Memory B cell (primary cell): ENCODE data around the gene STIL.

ENCODE experiments used
- ATAC-seq: fragments of 150-1000 bp; cut with Tn5 transposase; 2 replicates; pipeline ENCODE4 v1.10.0; 2021; ENCODE audit warnings: low read depth, mild to moderate bottlenecking, moderate library complexity
- DNase-seq, 2 donors: peaks; one replicate each; pipeline ENCODE4 v3.0.0; 2022; ENCODE audit warnings: low spot score in 2 of 2
- H3K27ac Mint-ChIP-seq: one replicate; pipeline ENCODE4 v1.8.0; 2022; ENCODE audit warnings: mild to moderate bottlenecking, moderate library complexity, mixed read lengths
- H3K27me3 Mint-ChIP-seq: one replicate; pipeline ENCODE4 v1.8.0; 2022; ENCODE audit warnings: mixed read lengths
- H3K36me3 Mint-ChIP-seq: one replicate; pipeline ENCODE4 v1.8.0; 2022; ENCODE audit warnings: mild to moderate bottlenecking, mixed read lengths
- H3K4me1 Mint-ChIP-seq: one replicate; pipeline ENCODE4 v1.8.0; 2022; ENCODE audit warnings: mixed read lengths
- H3K4me3 Mint-ChIP-seq: one replicate; pipeline ENCODE4 v1.8.0; 2022; ENCODE audit warnings: mild to moderate bottlenecking, moderate library complexity, mixed read lengths
- H3K9me3 Mint-ChIP-seq: one replicate; pipeline ENCODE4 v1.8.0; 2022; ENCODE audit warnings: mixed read lengths

The STIL gene

GRCh38 chr1:47225430-47226100 lies 88.4 kb downstream of the STIL start:
- ATAC-seq: no peak
- Mint-ChIP-seq H3K9me3 (no peaks in the 10 kb centered on the region), H3K4me3 (no peak overlapping the region), H3K36me3 (no peaks in the 10 kb centered on the region), H3K27ac (no peak overlapping the region), H3K27me3 (peaks cover 25% of the 10 kb centered on the region), H3K4me1 (peaks cover 6% of the 10 kb centered on the region)
- DNase-seq: no peak

GRCh38 chr1:47224676-47225399 lies 89.1 kb downstream of the STIL start:
- Mint-ChIP-seq H3K4me1 (peaks cover 6% of the 10 kb centered on the region), H3K36me3 (no peaks in the 10 kb centered on the region), H3K9me3 (peaks cover 2% of the 10 kb centered on the region), H3K4me3 (no peak overlapping the region), H3K27ac (no peak overlapping the region), H3K27me3 (peaks cover 21% of the 10 kb centered on the region)
- ATAC-seq (no peak), DNase-seq (no peak)

GRCh38 chr1:47223921-47224675 lies 89.8 kb downstream of the STIL start:
- peaks cover 15% of the 10 kb centered on the region for H3K27me3 Mint-ChIP-seq
- H3K36me3 Mint-ChIP-seq: no peaks in the 10 kb centered on the region
- H3K4me3 Mint-ChIP-seq: no peak overlapping the region
- H3K9me3 Mint-ChIP-seq: peaks cover 2% of the 10 kb centered on the region
- no peak for ATAC-seq
- no peak overlapping the region for H3K27ac Mint-ChIP-seq
- peaks cover 5% of the 10 kb centered on the region for H3K4me1 Mint-ChIP-seq
- no peak for DNase-seq

GRCh38 chr1:47223174-47223920 lies 90.6 kb downstream of the STIL start:
- Mint-ChIP-seq H3K4me3 (no peak overlapping the region), H3K4me1 (peaks cover 5% of the 10 kb centered on the region), H3K9me3 (peaks cover 2% of the 10 kb centered on the region), H3K27me3 (peaks cover 13% of the 10 kb centered on the region), H3K27ac (no peak overlapping the region), H3K36me3 (no peaks in the 10 kb centered on the region)
- DNase-seq (no peak), ATAC-seq (no peak)

GRCh38 chr1:47222476-47222875 lies 91.5 kb downstream of the STIL start:
- ATAC-seq (no peak), DNase-seq (no peak)
- Mint-ChIP-seq H3K27ac (no peak overlapping the region), H3K4me1 (peaks cover 5% of the 10 kb centered on the region), H3K27me3 (peaks cover 11% of the 10 kb centered on the region), H3K9me3 (peaks cover 2% of the 10 kb centered on the region), H3K36me3 (no peaks in the 10 kb centered on the region), H3K4me3 (no peak overlapping the region)

- H3K4me3 Mint-ChIP-seq: no peak overlapping the region
- H3K36me3 Mint-ChIP-seq: no peaks in the 10 kb centered on the region
- H3K27me3 Mint-ChIP-seq: peaks cover 5% of the 10 kb centered on the region
- no peaks in the 10 kb centered on the region for H3K4me1 Mint-ChIP-seq
- H3K9me3 Mint-ChIP-seq: peaks cover 2% of the 10 kb centered on the region
- no peak overlapping the region for H3K27ac Mint-ChIP-seq
- DNase-seq (no peak), ATAC-seq (no peak)
These were observed 94.2 kb downstream of the STIL start for GRCh38 chr1:47219590-47220220.

GRCh38 chr1:47219001-47219400 lies 94.9 kb downstream of the STIL start:
- H3K4me1 Mint-ChIP-seq: no peaks in the 10 kb centered on the region
- no peak overlapping the region for H3K27ac Mint-ChIP-seq
- no peak overlapping the region for H3K4me3 Mint-ChIP-seq
- DNase-seq (no peak), ATAC-seq (no peak)
- H3K27me3 Mint-ChIP-seq: peaks cover 5% of the 10 kb centered on the region
- peaks cover 2% of the 10 kb centered on the region for H3K9me3 Mint-ChIP-seq
- H3K36me3 Mint-ChIP-seq: no peaks in the 10 kb centered on the region

- Mint-ChIP-seq H3K9me3 (peaks cover 2% of the 10 kb centered on the region), H3K36me3 (no peaks in the 10 kb centered on the region), H3K4me3 (no peak overlapping the region), H3K27me3 (peaks cover 4% of the 10 kb centered on the region), H3K4me1 (no peaks in the 10 kb centered on the region), H3K27ac (no peak overlapping the region)
- ATAC-seq (no peak), DNase-seq (no peak)
These were observed 97.5 kb downstream of the STIL start for GRCh38 chr1:47216278-47217059.

- H3K27ac Mint-ChIP-seq: no peak overlapping the region
- DNase-seq (no peak), ATAC-seq (no peak)
- no peaks in the 10 kb centered on the region for H3K4me1 Mint-ChIP-seq
- no peak overlapping the region for H3K4me3 Mint-ChIP-seq
- H3K36me3 Mint-ChIP-seq: no peaks in the 10 kb centered on the region
- peaks cover 2% of the 10 kb centered on the region for H3K9me3 Mint-ChIP-seq
- H3K27me3 Mint-ChIP-seq: peaks cover under 1% of the 10 kb centered on the region
These were observed 98.2 kb downstream of the STIL start for GRCh38 chr1:47215713-47216112.

GRCh38 chr1:47214549-47214948 lies 99.4 kb downstream of the STIL start:
- H3K27me3 Mint-ChIP-seq: peaks cover 4% of the 10 kb centered on the region
- DNase-seq: no peak
- no peaks in the 10 kb centered on the region for H3K36me3 Mint-ChIP-seq
- no peak for ATAC-seq
- H3K27ac Mint-ChIP-seq: no peak overlapping the region
- no peaks in the 10 kb centered on the region for H3K9me3 Mint-ChIP-seq
- no peaks in the 10 kb centered on the region for H3K4me1 Mint-ChIP-seq
- H3K4me3 Mint-ChIP-seq: no peak overlapping the region

GRCh38 chr1:47213230-47213963 lies 100.5 kb downstream of the STIL start:
- Mint-ChIP-seq H3K27ac (no peak overlapping the region), H3K4me3 (no peak overlapping the region), H3K9me3 (no peaks in the 10 kb centered on the region), H3K27me3 (peaks cover 6% of the 10 kb centered on the region), H3K36me3 (no peaks in the 10 kb centered on the region), H3K4me1 (no peaks in the 10 kb centered on the region)
- no peak for DNase-seq
- no peak for ATAC-seq

- Mint-ChIP-seq H3K36me3 (no peaks in the 10 kb centered on the region), H3K4me1 (no peaks in the 10 kb centered on the region), H3K9me3 (no peaks in the 10 kb centered on the region), H3K4me3 (no peak overlapping the region), H3K27me3 (peaks cover 6% of the 10 kb centered on the region), H3K27ac (no peak overlapping the region)
- DNase-seq (no peak), ATAC-seq (no peak)
These were observed 101.2 kb downstream of the STIL start for GRCh38 chr1:47212636-47213229.
